H1 (cell line): ENCODE measurements around the gene ITSN1. TPM values are rescaled to one million over a fixed set of nuclear protein-coding genes. Genes with fewer than 3 reads are reported as not detected.

ENCODE experiments used
- CTCF ChIA-PET: fragments of 300-600 bp; sonication (Branson Sonifier 250); formaldehyde crosslinking; loops from one replicate; lab custom pipeline; 2021; ENCODE audit not compliant: partially characterized antibody; lab: Charles Lee
- POLR2A ChIA-PET: fragments of 300-600 bp; sonication (Branson Sonifier 250); formaldehyde crosslinking; loops from one replicate; lab custom pipeline; 2021; ENCODE audit warnings: inconsistent platforms; ENCODE audit not compliant: partially characterized antibody; lab: Charles Lee
- DNase-seq, 2 experiments: peaks; one replicate each; pipeline versions ENCODE4 v3.0.0 to v3.0.0-alpha.2; 2010 to 2022; ENCODE audit warnings: low spot score in 2 of 2, low read depth in 1 of 2, mixed read lengths in 1 of 2
- FAIRE-seq: peaks from 2 replicates; lab custom pipeline; 2011; peaks lifted over from hg19 to GRCh38; lab: Jason Lieb, UNC
- H2AFZ ChIP-seq: 2 replicates; pipeline ENCODE4 v1.8.1; 2012; ENCODE audit warnings: low read length, inconsistent platforms
- H2AK5ac ChIP-seq: 2 replicates; pipeline ENCODE4 v1.6.1; 2013; ENCODE audit warnings: low read depth, low read length
- H2BK120ac ChIP-seq: replicated peaks from 2 replicates; pipeline ENCODE3; 2013; ENCODE audit warnings: low read depth, low read length, inconsistent platforms
- H2BK12ac ChIP-seq: 2 replicates; pipeline ENCODE4 v1.6.1; 2013; ENCODE audit warnings: low read depth, low read length
- H2BK15ac ChIP-seq: 2 replicates; pipeline ENCODE4 v1.6.1; 2013; ENCODE audit warnings: low read length
- H2BK20ac ChIP-seq: 2 replicates; pipeline ENCODE4 v1.6.1; 2013; ENCODE audit warnings: low read length
- H2BK5ac ChIP-seq: 2 replicates; pipeline ENCODE4 v1.6.1; 2013; ENCODE audit warnings: low read depth, low read length
- H3K14ac ChIP-seq: 2 replicates; pipeline ENCODE4 v1.6.1; 2013; ENCODE audit warnings: inconsistent platforms; ENCODE audit not compliant: insufficient read length
- H3K18ac ChIP-seq: 2 replicates; pipeline ENCODE4 v1.6.1; 2013; ENCODE audit warnings: low read length; ENCODE audit errors: extremely low read depth
- H3K23ac ChIP-seq: 2 replicates; pipeline ENCODE4 v1.6.1; 2013; ENCODE audit warnings: inconsistent platforms; ENCODE audit not compliant: insufficient read length
- H3K23me2 ChIP-seq: 2 replicates; pipeline ENCODE4 v1.6.1; 2013; ENCODE audit warnings: low read depth, low read length
- H3K27ac ChIP-seq: 2 replicates; pipeline ENCODE4 v1.6.1; 2011; ENCODE audit warnings: low read depth, low read length, inconsistent platforms
- H3K27me3 ChIP-seq, 4 experiments: replicated peaks in 1 of 4; 1 replicate in 1 of 4; 2 replicates in 3 of 4; pipeline versions ENCODE4 v1.6.1 to v1.8.1; 2011 to 2013; ENCODE audit warnings: low read length in 3 of 4, mild to moderate bottlenecking in 3 of 4, inconsistent platforms in 2 of 4, mixed read lengths in 2 of 4, moderate library complexity in 1 of 4; ENCODE audit not compliant: control insufficient read depth in 3 of 4, insufficient read depth in 3 of 4; ENCODE audit errors: extremely low read depth in 1 of 4
- H3K36me3 ChIP-seq, 4 experiments: 2 replicates each; pipeline versions ENCODE4 v1.6.1 to v1.8.1; 2011 to 2013; ENCODE audit warnings: mild to moderate bottlenecking in 4 of 4, low read length in 3 of 4, moderate library complexity in 2 of 4, control low read depth in 1 of 4, inconsistent platforms in 1 of 4; ENCODE audit not compliant: insufficient read depth in 4 of 4, control insufficient read depth in 2 of 4
- H3K4ac ChIP-seq: replicated peaks from 2 replicates; pipeline ENCODE3; 2013; ENCODE audit warnings: low read length, low read depth, mixed read lengths, inconsistent platforms; ENCODE audit not compliant: insufficient read length
- H3K4me1 ChIP-seq, 4 experiments: replicated peaks in 1 of 4; 1 replicate in 1 of 4; 2 replicates in 3 of 4; pipeline versions ENCODE4 v1.6.1 to v1.8.1; 2011 to 2013; ENCODE audit warnings: low read length in 3 of 4, inconsistent platforms in 2 of 4, mixed read lengths in 1 of 4; ENCODE audit not compliant: insufficient read depth in 4 of 4, control insufficient read depth in 3 of 4
- H3K4me2 ChIP-seq, 2 experiments: 2 replicates each; pipeline versions ENCODE4 v1.6.1 to v1.8.1; 2011 to 2013; ENCODE audit warnings: low read depth in 2 of 2, low read length in 2 of 2, control low read depth in 1 of 2, inconsistent platforms in 1 of 2, mild to moderate bottlenecking in 1 of 2; ENCODE audit not compliant: insufficient read depth in 1 of 2
- H3K4me3 ChIP-seq, 4 experiments: fragments of 200-600, 300-600 bp in 1 of 4; sonication (generic), shearing (Covaris generic), sonication (Bioruptor Twin) in 1 of 4; 2 replicates each; pipeline versions ENCODE4 v1.5.1 to v1.8.1; 2011 to 2016; ENCODE audit warnings: low read length in 4 of 4, low read depth in 3 of 4, control low read depth in 2 of 4, inconsistent platforms in 2 of 4, mild to moderate bottlenecking in 2 of 4, mixed read lengths in 1 of 4, moderate library complexity in 1 of 4; ENCODE audit not compliant: insufficient read depth in 2 of 4; ENCODE audit errors: extremely low read depth in 1 of 4
- H3K56ac ChIP-seq: replicated peaks from 2 replicates; pipeline ENCODE3; 2013; ENCODE audit warnings: low read depth, mild to moderate bottlenecking, mixed read lengths, low read length, inconsistent platforms; ENCODE audit not compliant: insufficient read length
- H3K79me1 ChIP-seq: 2 replicates; pipeline ENCODE4 v1.6.1; 2013; ENCODE audit warnings: low read depth, low read length, control low read depth
- H3K79me2 ChIP-seq, 2 experiments: 2 replicates each; pipeline versions ENCODE4 v1.6.1 to v1.8.1; 2012 to 2013; ENCODE audit warnings: low read length in 2 of 2, mild to moderate bottlenecking in 2 of 2, inconsistent platforms in 1 of 2; ENCODE audit not compliant: insufficient read depth in 2 of 2, control insufficient read depth in 1 of 2
- H3K9ac ChIP-seq, 4 experiments: replicated peaks in 1 of 4; 1 replicate in 1 of 4; 2 replicates in 3 of 4; pipeline versions ENCODE4 v1.6.1 to v1.8.1; 2011 to 2013; ENCODE audit warnings: low read depth in 3 of 4, low read length in 3 of 4, control low read depth in 2 of 4, mild to moderate bottlenecking in 2 of 4, moderate library complexity in 2 of 4, inconsistent platforms in 1 of 4; ENCODE audit errors: extremely low read depth in 1 of 4
- H3K9me3 ChIP-seq, 2 experiments: 2 replicates each; pipeline versions ENCODE4 v1.6.1 to v1.8.1; 2012 to 2013; ENCODE audit warnings: mild to moderate bottlenecking in 2 of 2, moderate library complexity in 2 of 2, control low read depth in 1 of 2, inconsistent platforms in 1 of 2, low read depth in 1 of 2, low read length in 1 of 2, mixed read lengths in 1 of 2; ENCODE audit not compliant: insufficient read depth in 2 of 2
- H4K20me1 ChIP-seq, 2 experiments: replicated peaks in 1 of 2; 2 replicates each; pipeline versions ENCODE3 to v1.8.1; 2011 to 2013; ENCODE audit warnings: inconsistent platforms in 2 of 2, low read length in 2 of 2, mild to moderate bottlenecking in 1 of 2; ENCODE audit not compliant: insufficient read depth in 2 of 2, control insufficient read depth in 1 of 2
- H4K5ac ChIP-seq: 2 replicates; pipeline ENCODE4 v1.6.1; 2013; ENCODE audit warnings: low read length, low read depth, mixed read lengths, inconsistent platforms; ENCODE audit not compliant: insufficient read length
- H4K8ac ChIP-seq: 2 replicates; pipeline ENCODE4 v1.8.0; 2013; ENCODE audit warnings: mild to moderate bottlenecking, moderate library complexity, low read length, inconsistent platforms; ENCODE audit not compliant: insufficient read depth; ENCODE audit errors: extremely low read depth
- H4K91ac ChIP-seq: replicated peaks from 2 replicates; pipeline ENCODE3; 2013; ENCODE audit warnings: low read length, mixed read lengths, inconsistent platforms; ENCODE audit not compliant: insufficient read length
- BRCA1 ChIP-seq: IDR thresholded peaks from 2 replicates; pipeline ENCODE4 v1.6.1; 2012; ENCODE audit warnings: low read depth, low read length, improper control_type of control experiment
- CEBPB ChIP-seq: IDR thresholded peaks from 2 replicates; pipeline ENCODE4 v1.6.1; 2012; ENCODE audit warnings: low read depth, low read length
- CHD2 ChIP-seq: IDR thresholded peaks from 2 replicates; pipeline ENCODE4 v1.6.1; 2012; ENCODE audit warnings: low read length, improper control_type of control experiment
- EP300 ChIP-seq, 2 experiments: IDR thresholded peaks; 1 replicate in 1 of 2; 2 replicates in 1 of 2; pipeline ENCODE4 v1.6.1; 2011 to 2012; ENCODE audit warnings: low read depth in 2 of 2, low read length in 2 of 2, mild to moderate bottlenecking in 2 of 2, borderline replicate concordance in 1 of 2, inconsistent platforms in 1 of 2, moderate library complexity in 1 of 2
- HDAC6 ChIP-seq: IDR thresholded peaks from one replicate; pipeline ENCODE4 v1.7.1; 2012; ENCODE audit warnings: low read depth, mild to moderate bottlenecking, inconsistent platforms, low read length, moderate library complexity
- MAX ChIP-seq: IDR thresholded peaks from 2 replicates; pipeline ENCODE4 v1.6.1; 2012; ENCODE audit warnings: inconsistent platforms
- NRF1 ChIP-seq: IDR thresholded peaks from 2 replicates; pipeline ENCODE4 v1.6.1; 2011; ENCODE audit warnings: mild to moderate bottlenecking, low read depth, low read length, improper control_type of control experiment
- POU5F1 ChIP-seq: IDR thresholded peaks from 2 replicates; pipeline ENCODE4 v1.6.1; 2011; ENCODE audit warnings: low read depth, mild to moderate bottlenecking, low read length, moderate library complexity
- SIRT6 ChIP-seq: IDR thresholded peaks from one replicate; pipeline ENCODE4 v1.7.1; 2012; ENCODE audit warnings: low read length, inconsistent platforms
- SIX5 ChIP-seq: IDR thresholded peaks from 2 replicates; pipeline ENCODE4 v1.6.1; 2011; ENCODE audit warnings: mild to moderate bottlenecking, low read depth, low read length
- SRF ChIP-seq: IDR thresholded peaks from 2 replicates; pipeline ENCODE4 v1.6.1; 2011; ENCODE audit warnings: mild to moderate bottlenecking, low read depth, low read length, moderate library complexity
- TBP ChIP-seq: IDR thresholded peaks from 2 replicates; pipeline ENCODE4 v1.6.1; 2011; ENCODE audit warnings: low read depth, low read length, improper control_type of control experiment
- TEAD4 ChIP-seq: IDR thresholded peaks from 2 replicates; pipeline ENCODE4 v1.6.1; 2012; ENCODE audit warnings: low read depth, low read length, inconsistent platforms, mixed read lengths
- YY1 ChIP-seq: IDR thresholded peaks from 2 replicates; pipeline ENCODE4 v1.6.1; 2011; ENCODE audit warnings: low read depth, mild to moderate bottlenecking, low read length
- WGBS, 2 experiments: shearing (Covaris generic) in 1 of 2; methylation state at CpG; one replicate each; pipeline versions ENCODE4 v1.1.6 to v1.1.7; 2013 to 2015; ENCODE audit warnings: low lambda C conversion rate in 2 of 2, mixed read lengths in 2 of 2, inconsistent platforms in 1 of 2, low coverage in 1 of 2, missing lambda C conversion rate in 1 of 2; ENCODE audit not compliant: insufficient replicate concordance in 2 of 2, insufficient coverage in 1 of 2, insufficient read length in 1 of 2; ENCODE audit errors: extremely low coverage in 1 of 2, missing lambda C conversion rate in 1 of 2; 5-methylcytosine and 5-hydroxymethylcytosine counted together
- polyA plus RNA-seq, 7 experiments: library from polyadenylated mRNA; depleted of rRNA in 3 of 7; stranded (reverse) in 5 of 7; unstranded in 2 of 7; fragments of >200 nt in 5 of 7; fragments of 200-250 nt in 2 of 7; gene quantifications; 1 replicate in 5 of 7; 2 replicates in 1 of 7; 4 replicates in 1 of 7; pipeline versions ENCODE4 v1.2.1 to v1.2.3, GENCODE V29; 2011 to 2013; ENCODE audit warnings: missing spikeins in 2 of 7, mixed read lengths in 2 of 7
- total RNA-seq: library from RNA; stranded (reverse); fragmentation: NEBNext Ultra II Directional; extraction: Animal tissue kit (Norgen Biotek cat#: 25700); gene quantifications from 2 replicates; pipeline ENCODE4 v1.2.1, GENCODE V29; 2021

ITSN1 gene
- total and polyA plus RNA-seq, 2 of the 8 experiments (the other 6 are each of a cell fraction or from before 2014, with no cell fraction given) = 60.8 to 78.1 TPM

GRCh38 chr21:33673473-33673872 lies 31.2 kb downstream of the ITSN1 start:
- H3K9me3 ChIP-seq = no peaks in the 10 kb centered on the region
- H3K56ac ChIP-seq = no peak overlapping the region
- H3K9ac ChIP-seq = no peak overlapping the region
- no peaks in the 10 kb centered on the region for H3K23me2 ChIP-seq
- H3K4me1 ChIP-seq = peaks cover 0 to 7% (median 2%) of the 10 kb centered on the region in 4 experiments; a peak in 4 of 7 replicates
- no peak for TF ChIP-seq YY1
- no peak for TF ChIP-seq MAX
- TF ChIP-seq HDAC6 = no peak
- no peak for TF ChIP-seq POU5F1
- no peak for TF ChIP-seq CEBPB
- TF ChIP-seq SIRT6 = no peak
- TF ChIP-seq SRF = no peak
- TF ChIP-seq EP300 (IDR thresholded peaks at IDR 0.05; ENCODE audit: borderline replicate concordance in 1 of 2, low read depth in 2 of 2, low read length in 2 of 2) = no peak
- TF ChIP-seq BRCA1 = no peak
- no peak for TF ChIP-seq CHD2
- no peak for TF ChIP-seq NRF1
- TF ChIP-seq TBP = no peak
- no peak for TF ChIP-seq TEAD4
- TF ChIP-seq SIX5 = no peak
- H3K79me1 ChIP-seq = peaks cover 7% of the 10 kb centered on the region; the same call in 1 of the 2 replicates
- no peak overlapping the region for H3K4me2 ChIP-seq
- ChIA-PET CTCF (interaction anchor here (0.9 kb wide), 1 partner anchor 68 kb away, joined by 4 read pairs; no protein-coding TSS in a partner anchor), POLR2A (no interaction called here)
- no peak overlapping the region for H4K8ac ChIP-seq
- H2BK15ac ChIP-seq = no peak overlapping the region
- H3K4ac ChIP-seq = no peak overlapping the region
- H3K79me2 ChIP-seq = peaks cover 4 to 99% of the 10 kb centered on the region in 2 experiments
- no peak overlapping the region for H3K27ac ChIP-seq
- no peak overlapping the region for H2BK120ac ChIP-seq
- H2AFZ ChIP-seq = no peak overlapping the region
- H4K20me1 ChIP-seq = peaks cover 4 to 14% of the 10 kb centered on the region in 2 experiments
- no peak overlapping the region for H3K18ac ChIP-seq
- no peak overlapping the region for H4K91ac ChIP-seq
- H2BK12ac ChIP-seq = no peak overlapping the region
- H2AK5ac ChIP-seq = no peak overlapping the region
- WGBS, 2 experiments = 88% methylated on average over 8 of the region's 8 CpGs; no CpG with 5 or more reads in 1 of the 2 experiments
- FAIRE-seq = peak; percentile 36
- DNase-seq = no peak
- H3K23ac ChIP-seq = no peak overlapping the region
- no peaks in the 10 kb centered on the region for H3K36me3 ChIP-seq
- H3K4me3 ChIP-seq = no peak overlapping the region
- no peak overlapping the region for H3K14ac ChIP-seq
- H2BK20ac ChIP-seq = no peak overlapping the region
- H3K27me3 ChIP-seq = no peaks in the 10 kb centered on the region
- H4K5ac ChIP-seq = no peak overlapping the region
- no peak overlapping the region for H2BK5ac ChIP-seq
